Neutrophil (primary cell): ENCODE measurements around the gene RIPK3.

Source experiments
- H3K27ac ChIP-seq: fragments of 200-600 bp; sonication (generic); 2 replicates; pipeline ENCODE4 v1.5.1; 2016; ENCODE audit warnings: mild to moderate bottlenecking, moderate library complexity
- H3K27me3 ChIP-seq: fragments of 200-600 bp; sonication (generic); 2 replicates; pipeline ENCODE4 v1.6.0; 2016; ENCODE audit warnings: mild to moderate bottlenecking
- H3K36me3 ChIP-seq: fragments of 200-600 bp; sonication (generic); 2 replicates; pipeline ENCODE4 v1.5.1; 2017
- H3K4me1 ChIP-seq, 2 experiments: fragments of 200-600 bp in 1 of 2; sonication (generic) in 1 of 2; 1 replicate in 1 of 2; 2 replicates in 1 of 2; pipeline versions ENCODE4 v1.5.1 to v1.6.1; 2013 to 2016; ENCODE audit warnings: low read depth in 1 of 2, low read length in 1 of 2, mild to moderate bottlenecking in 1 of 2, moderate library complexity in 1 of 2; ENCODE audit not compliant: control insufficient read depth in 1 of 2, insufficient read depth in 1 of 2
- H3K4me3 ChIP-seq, 2 experiments: fragments of 200-600 bp in 1 of 2; sonication (generic) in 1 of 2; 1 replicate in 1 of 2; 2 replicates in 1 of 2; pipeline ENCODE4 v1.5.1; 2013 to 2016; ENCODE audit warnings: low read depth in 1 of 2, low read length in 1 of 2, mild to moderate bottlenecking in 1 of 2, moderate library complexity in 1 of 2
- H3K9me3 ChIP-seq: fragments of 200-600 bp; sonication (generic); 2 replicates; pipeline ENCODE4 v1.5.1; 2016
- CTCF ChIP-seq: fragments of 200-600 bp; sonication (generic); IDR thresholded peaks from 2 replicates; pipeline ENCODE4 v1.5.1; 2016; ENCODE audit warnings: antibody characterized with exemption

RIPK3 gene

GRCh38 chr14:24368562-24369252 lies 28.9 kb upstream of the RIPK3 start:
- H3K36me3 ChIP-seq, result no peaks in the 10 kb centered on the region
- peaks cover 78% of the 10 kb centered on the region for H3K27me3 ChIP-seq
- peaks cover 16 to 36% of the 10 kb centered on the region in 2 experiments for H3K4me1 ChIP-seq
- no peak overlapping the region for H3K27ac ChIP-seq
- H3K9me3 ChIP-seq, result no peaks in the 10 kb centered on the region
- no peak overlapping the region for H3K4me3 ChIP-seq
- no peak for TF ChIP-seq CTCF

DNA sequence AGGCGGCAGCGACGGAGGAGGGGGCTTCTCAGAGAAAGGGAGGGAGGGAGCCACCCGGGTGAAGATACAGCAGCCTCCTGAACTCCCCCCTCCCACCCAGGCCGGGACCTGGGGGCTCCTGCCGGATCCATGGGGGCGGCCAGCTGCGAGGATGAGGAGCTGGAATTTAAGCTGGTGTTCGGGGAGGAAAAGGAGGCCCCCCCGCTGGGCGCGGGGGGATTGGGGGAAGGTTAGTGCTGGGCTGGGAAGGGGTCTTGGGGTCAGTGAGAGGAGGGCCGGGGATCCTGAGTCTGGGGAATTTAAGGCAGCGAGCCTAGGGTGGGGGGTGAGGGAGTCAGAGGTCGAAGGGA lies 28.4 kb upstream of the RIPK3 start:
- no peak overlapping the region for H3K4me3 ChIP-seq
- no peak overlapping the region for H3K27ac ChIP-seq
- H3K4me1 ChIP-seq, result peaks cover 16 to 36% of the 10 kb centered on the region in 2 experiments
- TF ChIP-seq CTCF, result no peak
- H3K9me3 ChIP-seq, result no peaks in the 10 kb centered on the region
- H3K36me3 ChIP-seq, result no peaks in the 10 kb centered on the region
- H3K27me3 ChIP-seq, result peaks cover 83% of the 10 kb centered on the region

DNA sequence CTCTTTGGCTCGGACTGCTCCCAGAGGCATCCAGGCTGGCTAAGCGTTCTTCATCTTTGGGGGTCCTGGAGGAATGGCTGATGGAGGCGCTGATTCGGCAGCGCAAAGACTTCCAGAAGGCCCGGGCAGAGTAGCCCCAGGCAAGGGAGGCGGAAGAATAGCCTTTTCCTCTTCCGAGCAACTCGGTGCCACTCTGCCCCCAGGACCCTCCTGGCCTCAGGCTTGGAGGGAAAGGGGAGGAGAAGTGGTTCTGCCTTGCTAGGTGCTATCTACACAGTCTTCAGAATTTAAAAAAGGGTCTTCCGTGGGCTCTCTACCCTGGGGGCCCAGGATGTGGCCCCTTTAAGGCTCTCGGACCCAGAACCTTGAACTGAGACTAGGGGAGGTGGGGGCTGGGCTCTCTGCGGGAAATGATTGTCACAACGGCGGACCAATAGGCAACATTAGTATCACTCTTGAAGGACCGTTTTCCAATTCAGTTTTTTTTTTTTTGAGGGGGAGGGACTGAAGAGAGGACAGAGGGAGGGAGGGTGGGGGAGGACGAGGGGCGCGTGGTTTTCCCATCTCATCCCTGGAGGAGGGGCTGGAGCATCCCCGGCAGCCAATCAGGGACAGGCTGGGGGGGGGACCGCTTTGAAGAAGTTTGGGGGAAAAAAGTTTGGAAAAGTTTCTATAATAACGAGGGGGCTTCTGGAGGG lies 27.9 kb upstream of the RIPK3 start, which contains the start of gene NFATC4:
Gene NFATC4, plus strand, starts transcription at position 671 of the 698 bp plus-strand sequence. CDS start 157 bp downstream, outside the sequence.
- peaks cover 88% of the 10 kb centered on the region for H3K27me3 ChIP-seq
- H3K4me3 ChIP-seq, result no peak within 1 kb of the TSS
- H3K36me3 ChIP-seq, result no peaks in the 10 kb centered on the region
- H3K9me3 ChIP-seq, result no peaks in the 10 kb centered on the region
- peaks cover 16 to 36% of the 10 kb centered on the region in 2 experiments for H3K4me1 ChIP-seq
- no peak within 1 kb of the TSS for H3K27ac ChIP-seq
- TF ChIP-seq CTCF, result no peak

GRCh38 chr14:24366721-24367513 lies 27.1 kb upstream of the RIPK3 start:
- no peak overlapping the region for H3K27ac ChIP-seq
- no peak for TF ChIP-seq CTCF
- no peaks in the 10 kb centered on the region for H3K9me3 ChIP-seq
- H3K4me3 ChIP-seq, result peak overlapping the region; percentile 29 to 52
- H3K36me3 ChIP-seq, result no peaks in the 10 kb centered on the region
- peaks cover 95% of the 10 kb centered on the region for H3K27me3 ChIP-seq
- peaks cover 16 to 36% of the 10 kb centered on the region in 2 experiments for H3K4me1 ChIP-seq

GRCh38 chr14:24366413-24366720 lies 26.6 kb upstream of the RIPK3 start:
- Histone ChIP-seq H3K4me3 (peak overlapping the region; percentile 29 to 52), H3K27me3 (peaks cover 99% of the 10 kb centered on the region), H3K4me1 (peaks cover 16 to 36% of the 10 kb centered on the region in 2 experiments), H3K9me3 (no peaks in the 10 kb centered on the region), H3K27ac (no peak overlapping the region), H3K36me3 (no peaks in the 10 kb centered on the region)
- TF ChIP-seq CTCF, result no peak
